HG03097 (cell line): ENCODE results near the gene ARPC5.
"Not testable (repeated sequence)": the region's sequence is repeated elsewhere in the genome, so short reads cannot be mapped to it uniquely, and the experiment has no call there.

Experiments used
- ATAC-seq: cut with Tn5 transposase; IDR thresholded peaks from one replicate; pipeline ENCODE4 v1.9.1; 2021; ENCODE audit not compliant: unreplicated experiment, low FRiP score

Gene ARPC5

DNA sequence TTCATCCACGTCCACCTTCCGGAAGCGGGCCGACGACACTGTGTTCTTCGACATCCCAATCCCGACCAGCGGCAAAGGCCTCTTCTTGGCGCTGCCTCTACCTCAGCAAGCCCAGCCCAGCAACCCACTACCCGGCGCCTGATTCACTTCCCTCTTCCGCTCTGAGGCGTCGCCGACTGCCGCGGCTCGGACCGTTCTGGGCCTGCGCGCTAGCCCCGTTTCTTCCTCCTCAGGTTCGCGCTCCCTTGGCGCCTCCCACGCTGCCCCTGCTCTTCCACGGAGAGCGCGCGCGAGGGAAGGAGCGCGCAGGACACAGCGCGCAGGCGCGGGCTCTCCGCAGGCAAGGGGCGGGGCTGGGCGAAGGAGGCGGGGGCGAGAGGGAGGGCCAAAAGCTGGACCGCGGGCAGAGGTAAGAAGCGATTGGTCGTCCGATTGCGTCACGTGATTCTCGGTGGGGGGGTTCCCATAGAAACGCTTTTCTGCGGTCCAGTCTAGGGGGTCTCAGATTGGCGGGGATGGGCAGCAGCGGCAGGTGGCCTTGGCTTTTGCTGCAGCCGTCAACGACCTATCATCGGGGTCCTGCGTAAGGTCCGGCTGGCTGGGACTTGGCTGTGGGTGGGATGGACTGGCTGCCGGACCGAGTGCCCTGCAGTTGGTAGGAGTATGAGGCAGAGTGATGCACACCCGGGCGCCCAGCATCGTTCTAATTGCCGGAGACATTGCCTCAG, at the start of gene ARPC5:
Gene ARPC5, minus strand, starts transcription at position 178 of the 728 bp plus-strand sequence. Its CDS starts 124 bp downstream, at position 54.
- peak; percentile 87 for ATAC-seq

DNA sequence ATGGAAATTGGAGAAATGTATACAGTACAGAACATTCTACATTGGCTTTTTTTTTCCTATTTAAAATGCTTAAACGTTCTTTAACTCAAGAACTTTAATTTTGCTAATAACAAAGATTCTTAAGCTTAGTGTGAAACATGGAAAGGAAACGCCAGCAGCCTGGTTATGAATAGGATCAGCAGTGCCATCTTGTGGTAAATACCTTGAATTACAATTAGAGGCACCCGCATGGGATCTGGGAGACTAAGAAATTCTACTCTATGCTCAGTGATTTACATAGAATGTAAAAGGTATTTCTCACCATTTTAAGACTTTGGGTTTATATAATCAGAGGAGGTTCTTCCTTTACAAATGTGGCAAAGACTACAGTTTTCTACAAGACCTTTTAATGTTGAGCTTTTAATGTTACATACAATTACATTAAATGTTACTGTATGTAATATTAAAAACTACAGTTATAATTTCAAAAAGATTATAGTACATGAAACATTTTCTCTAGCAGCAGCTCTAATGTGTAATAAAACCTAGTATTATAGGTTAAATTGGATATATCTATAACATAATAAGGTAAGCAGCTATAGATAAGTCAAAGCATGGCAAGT, 49.6 kb upstream of the ARPC5 start:
- ATAC-seq = no peak

DNA sequence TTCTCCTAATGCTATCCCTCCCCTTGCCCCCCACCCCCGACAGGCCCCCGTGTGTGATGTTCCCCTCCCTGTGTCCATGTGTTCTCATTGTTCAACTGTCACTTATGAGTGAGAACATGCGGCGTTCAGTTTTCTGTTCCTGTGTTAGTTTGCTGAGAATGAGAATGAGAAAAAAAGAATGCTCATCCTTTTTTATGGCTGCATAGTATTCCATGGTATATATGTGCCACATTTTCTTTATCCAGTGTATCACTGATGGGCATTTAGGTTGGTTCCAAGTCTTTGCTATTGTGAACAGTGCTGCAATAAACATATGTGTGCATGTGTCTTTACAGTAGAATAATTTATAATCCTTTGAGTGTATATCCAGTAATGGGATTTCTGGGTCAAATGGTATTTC, 43.8 kb upstream of the ARPC5 start:
- not testable (repeated sequence) for ATAC-seq

DNA sequence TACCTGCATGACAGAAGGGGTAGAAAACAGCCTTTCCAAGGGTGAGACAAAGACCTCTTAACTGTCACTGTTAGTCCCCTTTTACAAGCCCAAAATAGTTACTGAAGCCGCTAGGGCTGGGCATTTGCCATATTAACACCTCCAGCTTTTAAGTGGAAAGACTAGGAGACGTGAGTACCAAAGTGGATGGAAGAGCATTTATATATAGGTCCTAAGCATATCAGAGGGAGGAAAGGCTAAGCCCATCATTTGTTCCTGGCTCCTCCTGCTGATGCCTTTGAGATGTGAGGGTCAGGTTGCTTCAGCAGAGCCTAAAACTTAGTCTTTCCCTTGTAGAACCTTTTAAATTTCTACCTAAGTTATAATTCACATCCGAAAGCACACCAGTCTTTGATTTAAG, 43.2 kb upstream of the ARPC5 start:
- no peak for ATAC-seq

DNA sequence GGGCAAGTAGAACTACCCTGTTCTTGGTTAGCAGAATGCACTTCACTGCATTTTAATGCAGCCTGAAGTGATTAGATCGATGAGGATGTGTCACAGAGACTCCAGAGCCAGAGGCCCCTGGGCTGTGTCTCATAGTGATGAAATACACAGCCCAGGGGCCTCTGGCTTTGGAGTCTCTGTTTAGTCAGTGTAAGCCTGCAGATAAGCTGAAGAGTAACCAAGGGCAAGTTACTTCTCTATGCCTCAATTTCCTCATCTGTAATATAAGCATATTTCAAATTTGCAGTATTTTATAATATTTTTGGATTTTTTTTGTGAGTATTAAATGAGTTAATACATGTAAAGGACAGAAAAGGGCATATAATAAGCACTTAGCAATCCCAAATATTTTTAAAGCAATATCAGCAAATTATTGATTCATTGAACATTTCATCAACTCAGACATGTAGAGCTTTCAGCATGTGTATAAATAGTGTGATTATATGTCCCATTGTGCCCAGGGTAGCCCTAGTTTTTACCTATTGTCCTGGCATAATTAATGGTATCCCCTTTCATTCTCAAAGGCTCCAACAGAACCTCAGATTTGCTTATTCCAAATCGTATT, 41.1 kb upstream of the ARPC5 start:
- ATAC-seq = no peak

DNA sequence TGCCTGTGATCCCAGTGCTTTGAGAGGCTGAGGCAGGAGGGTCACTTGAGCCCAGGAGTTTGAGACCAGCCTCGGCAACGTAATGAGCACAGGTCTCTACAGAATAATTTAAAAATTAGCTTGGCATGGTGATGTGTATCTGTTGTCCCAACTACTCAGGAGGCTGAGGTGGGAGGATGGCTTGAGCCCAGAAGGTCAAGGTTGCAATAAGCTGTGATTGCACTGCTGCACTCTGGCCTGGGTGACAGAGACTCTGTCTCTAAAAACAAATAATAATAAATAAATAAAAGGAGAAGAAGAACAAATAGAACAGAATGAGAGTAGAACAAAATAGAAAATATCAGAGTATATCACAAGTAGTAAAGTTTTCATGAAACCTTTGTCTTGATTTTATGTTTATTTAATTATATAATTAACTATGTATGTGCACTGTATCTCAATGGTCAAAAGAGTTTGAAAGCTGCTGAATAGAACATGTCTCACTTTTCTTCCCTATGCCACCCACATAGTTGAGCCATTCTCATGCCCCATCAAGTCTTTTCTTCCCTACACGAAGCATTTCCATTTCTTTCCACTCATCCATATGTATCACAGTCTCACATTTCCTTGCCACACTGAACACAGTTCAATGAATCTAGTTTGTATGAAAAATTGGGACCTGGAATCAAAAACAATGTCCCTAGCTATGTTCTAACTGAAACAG, 40.5 kb upstream of the ARPC5 start:
- ATAC-seq = no peak

DNA sequence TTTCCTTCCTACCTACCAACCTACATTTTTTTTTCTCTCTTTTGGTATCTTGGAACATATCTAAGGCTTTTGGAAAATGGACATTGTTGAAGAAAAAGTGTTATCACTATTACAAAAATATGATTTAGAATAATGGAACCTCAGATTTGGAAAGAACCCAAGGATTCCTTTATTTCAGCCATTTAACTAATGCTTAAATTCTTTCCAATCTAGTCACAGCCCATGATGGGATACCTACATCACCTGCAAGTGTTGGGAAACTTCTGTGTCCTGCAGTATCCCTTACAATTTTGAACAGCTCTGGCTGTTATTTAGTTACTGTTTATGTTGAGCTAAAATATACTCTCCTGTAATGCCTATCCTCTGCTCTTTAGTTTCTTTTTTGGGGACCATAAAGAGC, 39.8 kb upstream of the ARPC5 start:
- no peak for ATAC-seq

DNA sequence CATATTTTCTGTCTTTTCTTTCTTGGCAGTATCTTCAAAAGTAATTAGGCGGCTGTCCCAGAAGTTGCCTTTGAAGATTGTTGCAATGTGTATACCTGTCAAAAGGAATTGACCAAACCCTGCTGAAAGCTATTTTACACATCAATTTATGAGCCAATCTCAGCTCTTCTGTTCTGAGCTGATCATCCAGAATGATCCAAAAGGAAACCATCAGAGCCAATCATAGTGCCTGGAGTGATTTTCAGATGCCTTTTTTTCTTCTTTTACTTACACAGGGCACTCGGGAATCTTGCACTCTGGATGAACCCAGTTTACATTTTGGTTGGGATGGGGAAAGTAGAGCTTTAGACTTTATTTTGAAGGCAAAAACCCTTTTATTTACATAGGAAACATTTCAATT, 39.3 kb upstream of the ARPC5 start:
- ATAC-seq = no peak

DNA sequence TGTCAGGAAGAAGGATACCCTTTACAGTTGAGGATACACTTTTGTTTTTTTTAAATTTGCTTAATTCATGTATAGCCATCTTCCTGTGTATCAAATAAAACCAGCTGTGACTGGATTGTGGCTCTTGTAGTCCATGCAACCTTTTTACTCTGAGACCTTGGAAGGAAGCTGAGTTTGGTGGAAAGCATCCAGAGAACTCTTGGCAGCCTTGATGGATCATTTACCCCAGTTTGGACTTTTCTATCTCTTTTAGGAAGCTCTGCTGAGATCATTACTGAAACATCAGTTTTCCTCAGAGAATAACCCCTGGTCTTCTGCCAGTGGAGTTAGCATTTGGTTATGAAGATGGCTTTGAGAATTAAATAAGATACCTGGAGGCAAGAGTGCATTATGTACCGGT, 38.8 kb upstream of the ARPC5 start:
- no peak for ATAC-seq

DNA sequence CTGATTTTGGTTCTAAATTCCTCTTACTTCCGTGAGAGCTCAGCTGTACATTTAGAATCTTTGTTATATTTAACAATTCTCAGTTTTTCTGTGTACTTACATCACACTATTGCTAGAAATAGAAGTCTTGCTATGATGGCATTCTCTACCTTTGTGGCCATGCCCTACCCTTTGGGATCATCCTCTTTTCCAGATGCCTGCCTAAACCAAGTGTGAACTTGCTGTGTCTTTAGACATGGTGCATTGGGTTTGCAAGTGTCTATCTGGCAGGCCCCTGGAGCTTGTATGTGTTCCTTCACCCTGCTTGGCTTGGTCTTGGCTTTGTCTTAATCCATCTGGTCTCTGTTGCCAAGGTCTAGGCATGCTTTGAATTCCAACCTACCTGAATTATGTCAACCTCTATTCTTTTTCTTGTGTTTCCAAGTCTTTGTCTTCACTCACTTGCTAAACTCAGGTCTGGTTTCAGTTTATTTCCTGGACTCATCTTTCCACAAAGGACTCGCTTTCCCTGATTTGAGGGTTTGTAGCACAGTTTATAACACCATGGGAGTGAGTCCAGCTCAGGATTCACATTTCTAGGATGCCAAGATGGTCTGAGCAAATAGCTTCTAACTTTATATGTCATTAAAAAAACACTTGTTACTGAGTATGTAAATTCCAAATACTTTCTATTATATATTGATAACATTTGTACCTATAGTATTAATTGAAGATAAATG, 38.2 kb upstream of the ARPC5 start:
- ATAC-seq = no peak

DNA sequence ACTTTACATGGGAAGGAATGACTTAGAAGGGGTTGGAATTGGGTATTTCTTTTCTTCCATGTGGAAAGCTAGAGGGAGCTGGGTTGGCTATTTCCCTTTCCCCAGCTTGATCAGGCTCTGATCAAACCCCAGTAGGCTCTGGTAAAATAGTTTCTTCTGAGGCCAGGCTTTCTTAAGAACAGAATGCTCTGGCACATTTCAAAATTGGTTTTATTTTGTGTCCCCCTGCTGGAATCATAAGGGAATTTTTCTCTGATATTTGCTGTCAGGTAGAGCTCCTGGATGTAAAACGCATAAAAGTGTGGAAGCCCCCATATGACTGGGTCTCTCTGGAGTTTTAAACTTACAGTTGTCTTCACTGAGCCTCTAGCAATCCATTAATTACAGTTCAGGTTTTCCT, 34.6 kb upstream of the ARPC5 start:
- ATAC-seq = no peak

DNA sequence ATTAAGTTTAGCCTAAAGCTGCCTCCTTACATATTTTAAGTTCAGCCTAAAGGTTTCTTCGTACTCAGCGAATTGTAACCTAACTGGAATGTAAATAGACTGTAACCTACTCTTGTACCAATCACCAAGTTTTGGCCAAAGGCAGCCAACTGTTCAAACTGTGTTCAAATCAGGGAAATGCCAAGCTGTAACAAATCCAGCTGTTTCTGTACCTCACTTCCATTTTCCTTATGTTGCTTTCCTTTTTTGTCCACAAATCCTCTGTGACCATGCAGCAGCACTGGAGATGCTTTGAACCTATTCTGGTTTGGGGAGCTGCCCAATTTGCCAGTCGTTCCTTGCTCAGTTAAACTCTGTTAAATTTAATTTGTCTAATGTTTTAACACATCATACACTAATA, 20.8 kb upstream of the ARPC5 start:
- no peak for ATAC-seq

DNA sequence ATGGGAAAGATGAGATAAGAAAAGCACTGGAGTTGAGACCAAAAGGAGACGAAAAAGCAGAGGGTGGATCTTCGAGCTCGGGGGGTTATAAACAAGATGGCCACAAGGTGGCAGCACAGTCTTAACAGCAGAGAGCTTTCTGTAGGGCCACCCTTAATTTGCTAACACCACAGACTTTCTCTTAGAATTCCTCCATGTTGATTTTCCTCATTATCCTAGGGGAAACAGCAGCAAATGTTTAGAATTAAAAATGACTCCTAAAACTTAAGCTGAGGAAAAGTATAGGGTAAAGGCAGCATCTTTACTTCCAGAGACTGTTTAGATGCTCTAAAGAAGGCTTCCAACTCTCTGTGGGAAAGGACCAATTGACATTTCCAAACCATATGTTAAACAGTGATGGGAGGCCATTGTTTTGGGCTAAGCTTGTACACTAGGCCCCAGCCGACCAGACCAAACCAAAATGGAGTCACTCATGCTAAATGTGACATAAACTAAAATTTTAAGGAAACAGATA, 20.0 kb upstream of the ARPC5 start:
- peak; percentile 60 for ATAC-seq

DNA sequence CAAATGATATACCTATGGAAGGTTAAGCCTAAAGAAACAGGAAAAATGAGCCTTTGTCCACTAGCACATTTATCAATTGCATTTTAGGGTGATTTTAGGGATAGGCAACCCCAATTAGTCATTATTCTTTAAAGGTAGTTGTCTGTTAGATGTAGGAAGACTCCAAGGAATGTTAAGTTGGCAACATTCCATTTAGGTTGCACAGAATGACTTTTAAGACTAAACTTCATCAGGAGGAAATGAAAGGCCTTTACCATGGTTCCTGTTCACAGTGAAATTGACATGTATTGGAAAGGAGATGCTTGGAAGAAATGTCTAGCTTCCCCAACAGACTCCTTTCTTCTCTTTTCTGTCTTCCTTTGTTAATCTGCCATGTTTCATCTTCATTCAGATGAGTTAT, 19.1 kb upstream of the ARPC5 start:
- ATAC-seq = no peak

DNA sequence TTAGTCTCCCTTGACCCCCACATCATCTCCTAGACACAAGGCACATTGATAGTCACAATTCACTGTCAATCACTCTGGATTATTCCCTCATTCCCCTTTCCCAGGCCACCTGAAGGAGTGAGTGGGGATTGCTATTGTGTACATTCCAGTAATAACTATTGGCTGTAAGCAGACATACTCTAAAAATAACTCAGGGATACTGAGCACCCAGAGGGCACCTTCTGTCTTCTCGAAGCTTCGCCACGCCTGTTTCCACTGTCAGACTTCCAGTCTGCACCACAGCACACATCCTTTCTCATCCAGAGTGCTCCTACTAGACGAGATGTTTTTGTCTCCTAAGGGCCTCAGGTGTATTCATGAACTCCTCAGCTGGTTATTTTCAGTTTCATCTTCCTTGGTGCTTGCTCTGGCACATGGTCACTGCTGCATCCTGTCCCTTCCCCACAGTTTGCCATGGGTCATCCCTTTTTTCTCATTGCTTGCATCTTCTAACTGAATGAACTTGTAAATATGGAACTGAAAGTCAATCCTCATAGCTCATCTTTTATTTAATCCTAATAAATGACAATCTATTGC, 18.4 kb upstream of the ARPC5 start:
- no peak for ATAC-seq

DNA sequence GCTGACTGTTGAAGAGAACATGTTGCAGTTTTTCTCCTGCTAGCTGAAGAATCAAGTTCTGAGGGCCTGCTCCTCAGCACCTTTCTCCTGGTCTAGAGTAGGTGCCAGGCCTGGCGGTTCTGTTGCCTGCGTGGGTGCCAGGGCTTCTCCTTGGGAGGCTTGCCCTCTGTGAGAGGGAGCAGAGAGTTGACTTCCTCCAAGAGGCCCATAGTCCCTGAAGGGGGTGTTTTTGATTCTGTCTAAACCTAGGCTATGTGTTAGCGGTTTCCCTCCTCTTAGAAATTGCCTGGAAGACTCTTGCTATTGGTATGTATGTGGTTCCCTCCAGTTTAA, 17.8 kb upstream of the ARPC5 start:
- no peak for ATAC-seq

DNA sequence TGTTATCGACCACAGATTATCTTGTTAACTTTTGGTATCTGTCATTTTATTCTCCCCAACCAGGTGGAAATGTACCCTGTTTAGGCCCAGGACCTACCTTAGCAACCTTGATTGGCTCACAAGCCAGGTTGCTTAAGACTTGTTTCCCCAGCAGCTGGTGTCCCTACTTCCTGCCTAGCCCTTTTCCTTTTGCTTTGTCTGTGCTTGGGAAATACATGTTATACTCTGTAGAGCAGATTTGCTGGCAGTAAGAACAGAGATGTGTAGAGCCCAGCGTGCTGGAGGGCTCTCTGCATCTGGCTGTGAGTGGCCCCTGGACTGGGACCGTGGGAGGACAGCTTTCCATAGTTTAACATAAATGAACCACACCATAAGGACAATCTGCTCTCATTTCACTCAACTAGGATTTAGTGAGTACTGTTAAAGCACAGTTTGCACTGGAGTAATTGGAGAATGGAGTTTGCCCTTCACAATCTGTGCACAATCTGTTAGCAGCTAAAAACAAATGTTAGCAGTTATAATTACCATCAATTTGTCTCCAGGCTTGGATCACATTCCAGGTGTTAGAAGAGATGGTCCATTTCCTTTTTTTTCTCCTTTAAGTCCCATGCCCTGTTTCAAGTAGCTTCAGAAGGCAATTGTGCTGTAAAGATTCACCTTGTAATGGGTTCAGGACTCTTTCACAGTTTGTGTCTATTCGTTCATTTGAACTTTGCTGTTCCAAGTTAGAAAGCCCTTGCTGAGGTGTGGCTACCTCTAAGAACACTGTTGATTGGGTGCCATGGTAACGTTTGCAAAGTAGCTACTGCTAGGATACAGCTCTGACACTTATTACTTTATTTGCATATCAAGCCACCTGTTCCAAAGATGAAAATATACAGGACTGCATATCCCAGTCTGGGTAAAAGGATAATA, 17.2 kb upstream of the ARPC5 start, which contains the start of gene APOBEC4:
Gene APOBEC4, minus strand, starts transcription at position 770 of the 915 bp plus-strand sequence. CDS start 4,535 bp downstream, outside the sequence.
- ATAC-seq = no peak

DNA sequence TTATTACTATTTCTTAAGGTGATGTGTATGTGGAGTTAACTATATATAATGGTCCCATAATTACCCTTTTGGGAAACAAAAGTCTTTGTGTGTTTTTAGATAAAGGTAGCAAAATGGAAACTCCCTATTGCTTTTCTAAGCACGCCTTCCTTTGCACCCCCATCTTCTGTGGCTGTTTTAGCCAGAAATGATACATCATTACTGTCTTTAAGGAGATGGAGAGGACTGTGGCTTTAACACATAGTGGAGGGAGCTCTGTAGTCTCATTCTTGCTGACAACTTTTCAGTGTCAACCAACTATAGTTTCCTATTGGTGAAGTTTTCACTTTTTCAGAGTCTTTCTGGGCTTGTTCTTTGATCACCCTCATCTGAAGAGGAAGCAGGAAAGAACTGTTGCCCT, 16.5 kb upstream of the ARPC5 start:
- no peak for ATAC-seq

DNA sequence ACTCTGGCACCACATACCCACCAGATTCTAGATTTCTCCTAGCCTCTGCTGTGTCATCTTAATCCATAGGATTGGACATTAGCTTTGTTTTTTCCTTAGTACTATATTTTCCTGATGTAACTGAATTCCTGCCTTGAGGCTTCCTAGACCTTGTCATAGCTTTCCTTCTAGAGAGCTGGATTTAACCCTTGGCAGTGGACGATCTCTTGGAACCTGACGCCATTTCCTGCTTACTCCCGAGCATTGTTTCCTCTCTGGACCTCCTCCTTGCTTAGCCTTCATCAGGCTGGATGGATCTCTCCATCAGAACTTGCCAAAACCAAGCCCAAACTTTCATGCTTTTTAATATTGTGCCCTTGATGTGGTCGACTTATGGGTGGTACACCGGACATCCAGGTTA, 16.0 kb upstream of the ARPC5 start:
- no peak for ATAC-seq
